GM12878 (cell line): Measurements from ENCODE around the gene RSRC1. TPM values are rescaled to one million over a fixed set of nuclear protein-coding genes. Genes with fewer than 3 reads are reported as not detected.

Experiments used
- KLF5 ChIP-seq: fragments of 450-650 bp; IDR thresholded peaks from 2 replicates; pipeline ENCODE4 v1.6.1; 2014; ENCODE audit warnings: mild to moderate bottlenecking; ENCODE audit not compliant: partially characterized antibody
- POLR2A ChIP-seq: IDR thresholded peaks from 2 replicates; pipeline ENCODE4 v1.6.1; 2011; ENCODE audit warnings: low read depth, mild to moderate bottlenecking, low read length
- RAD21 ChIP-seq: IDR thresholded peaks from 2 replicates; pipeline ENCODE4 v1.6.1; 2011; ENCODE audit warnings: mild to moderate bottlenecking, low read depth, low read length, moderate library complexity; ENCODE audit not compliant: insufficient read depth
- RBBP5 ChIP-seq: fragments of 200-600 bp; sonication (generic); conservative IDR thresholded peaks from 2 replicates; pipeline ENCODE4 v1.6.1; 2016
- SPI1 ChIP-seq: IDR thresholded peaks from 2 replicates; pipeline ENCODE4 v1.6.1; 2011; ENCODE audit warnings: low read depth, mild to moderate bottlenecking, low read length, moderate library complexity, borderline replicate concordance; ENCODE audit not compliant: insufficient read depth
- polyA plus RNA-seq, 11 experiments: library from polyadenylated mRNA; depleted of rRNA in 4 of 11; unstranded in 6 of 11; stranded (reverse) in 5 of 11; fragments of >200 nt; fragmentation: Nextera tagmentation in 4 of 11; fragmentation: Illumina TruSeq in 1 of 11; extraction: Ambion mirVana in 4 of 11; extraction: Trizol in 1 of 11; gene quantifications; 1 replicate in 1 of 11; 2 replicates in 10 of 11; pipeline versions ENCODE4 v1.2.1 to v1.2.3, GENCODE V29; 2011 to 2016; ENCODE audit warnings: inconsistent platforms in 2 of 11, missing spikeins in 2 of 11, low read depth in 1 of 11
- total RNA-seq, 4 experiments: library from RNA; depleted of rRNA in 3 of 4; stranded (reverse); fragments of >200 nt in 3 of 4; fragmentation: Illumina TruSeq in 1 of 4; extraction: Trizol in 1 of 4; gene quantifications; 2 replicates each; pipeline versions ENCODE4 v1.2.1 to v1.2.3, GENCODE V29; 2013 to 2021
- TF ChIP-seq, protein P1 (sequence below): fragments of 450-650 bp; IDR thresholded peaks from 2 replicates; pipeline ENCODE4 v1.6.1; 2017; ENCODE audit warnings: mild to moderate bottlenecking
- TF ChIP-seq, protein P2 (sequence below): fragments of 450-650 bp; IDR thresholded peaks from 2 replicates; pipeline ENCODE4 v1.6.1; 2017; ENCODE audit warnings: mild to moderate bottlenecking, moderate library complexity
- TF ChIP-seq, protein P3 (sequence below): IDR thresholded peaks from 2 replicates; pipeline ENCODE4 v1.6.1; 2011; ENCODE audit warnings: borderline replicate concordance, low read depth, mild to moderate bottlenecking, moderate library complexity, low read length; ENCODE audit not compliant: insufficient read depth, poor library complexity, severe bottlenecking
- TF ChIP-seq, protein P4 (sequence below): IDR thresholded peaks from 2 replicates; pipeline ENCODE4 v1.6.1; 2011; ENCODE audit warnings: mild to moderate bottlenecking, low read depth, low read length, moderate library complexity; ENCODE audit not compliant: insufficient replicate concordance
- TF ChIP-seq, protein P5 (sequence below): IDR thresholded peaks from 2 replicates; pipeline ENCODE4 v1.6.1; 2012; ENCODE audit warnings: low read depth, low read length, improper control_type of control experiment

The RSRC1 gene
- total and polyA plus RNA-seq, 10 of the 15 experiments (the other 5 are each of a cell fraction or from before 2014, with no cell fraction given) = 16.4 to 85.9 (median 42.0) TPM

DNA sequence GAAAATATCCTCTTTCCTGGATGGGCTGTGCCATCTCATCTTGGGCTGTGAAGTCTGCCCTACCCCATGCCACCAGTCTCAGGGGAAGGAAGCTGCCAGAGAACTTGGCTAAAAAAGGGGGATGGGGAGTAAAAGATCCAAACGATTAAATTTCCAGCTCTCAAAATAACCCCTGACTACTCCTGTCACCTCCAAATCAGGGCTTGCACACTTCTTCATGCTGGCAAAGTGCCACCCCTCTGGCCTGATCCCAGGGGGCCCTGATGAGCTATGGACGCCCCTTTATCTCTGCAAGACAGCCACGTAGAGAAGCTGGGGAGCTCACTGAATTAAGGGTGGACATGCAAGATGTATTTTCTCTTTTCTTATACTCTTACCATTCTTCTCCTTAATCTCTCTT, 459.9 kb downstream of the RSRC1 start (continued):
- TF ChIP-seq, protein P1, sequence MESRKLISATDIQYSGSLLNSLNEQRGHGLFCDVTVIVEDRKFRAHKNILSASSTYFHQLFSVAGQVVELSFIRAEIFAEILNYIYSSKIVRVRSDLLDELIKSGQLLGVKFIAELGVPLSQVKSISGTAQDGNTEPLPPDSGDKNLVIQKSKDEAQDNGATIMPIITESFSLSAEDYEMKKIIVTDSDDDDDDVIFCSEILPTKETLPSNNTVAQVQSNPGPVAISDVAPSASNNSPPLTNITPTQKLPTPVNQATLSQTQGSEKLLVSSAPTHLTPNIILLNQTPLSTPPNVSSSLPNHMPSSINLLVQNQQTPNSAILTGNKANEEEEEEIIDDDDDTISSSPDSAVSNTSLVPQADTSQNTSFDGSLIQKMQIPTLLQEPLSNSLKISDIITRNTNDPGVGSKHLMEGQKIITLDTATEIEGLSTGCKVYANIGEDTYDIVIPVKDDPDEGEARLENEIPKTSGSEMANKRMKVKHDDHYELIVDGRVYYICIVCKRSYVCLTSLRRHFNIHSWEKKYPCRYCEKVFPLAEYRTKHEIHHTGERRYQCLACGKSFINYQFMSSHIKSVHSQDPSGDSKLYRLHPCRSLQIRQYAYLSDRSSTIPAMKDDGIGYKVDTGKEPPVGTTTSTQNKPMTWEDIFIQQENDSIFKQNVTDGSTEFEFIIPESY = no peak
- TF ChIP-seq POLR2A (no peak), RBBP5 (no peak), RAD21 (no peak), KLF5 (no peak), SPI1 (no peak)
- TF ChIP-seq, protein P2, sequence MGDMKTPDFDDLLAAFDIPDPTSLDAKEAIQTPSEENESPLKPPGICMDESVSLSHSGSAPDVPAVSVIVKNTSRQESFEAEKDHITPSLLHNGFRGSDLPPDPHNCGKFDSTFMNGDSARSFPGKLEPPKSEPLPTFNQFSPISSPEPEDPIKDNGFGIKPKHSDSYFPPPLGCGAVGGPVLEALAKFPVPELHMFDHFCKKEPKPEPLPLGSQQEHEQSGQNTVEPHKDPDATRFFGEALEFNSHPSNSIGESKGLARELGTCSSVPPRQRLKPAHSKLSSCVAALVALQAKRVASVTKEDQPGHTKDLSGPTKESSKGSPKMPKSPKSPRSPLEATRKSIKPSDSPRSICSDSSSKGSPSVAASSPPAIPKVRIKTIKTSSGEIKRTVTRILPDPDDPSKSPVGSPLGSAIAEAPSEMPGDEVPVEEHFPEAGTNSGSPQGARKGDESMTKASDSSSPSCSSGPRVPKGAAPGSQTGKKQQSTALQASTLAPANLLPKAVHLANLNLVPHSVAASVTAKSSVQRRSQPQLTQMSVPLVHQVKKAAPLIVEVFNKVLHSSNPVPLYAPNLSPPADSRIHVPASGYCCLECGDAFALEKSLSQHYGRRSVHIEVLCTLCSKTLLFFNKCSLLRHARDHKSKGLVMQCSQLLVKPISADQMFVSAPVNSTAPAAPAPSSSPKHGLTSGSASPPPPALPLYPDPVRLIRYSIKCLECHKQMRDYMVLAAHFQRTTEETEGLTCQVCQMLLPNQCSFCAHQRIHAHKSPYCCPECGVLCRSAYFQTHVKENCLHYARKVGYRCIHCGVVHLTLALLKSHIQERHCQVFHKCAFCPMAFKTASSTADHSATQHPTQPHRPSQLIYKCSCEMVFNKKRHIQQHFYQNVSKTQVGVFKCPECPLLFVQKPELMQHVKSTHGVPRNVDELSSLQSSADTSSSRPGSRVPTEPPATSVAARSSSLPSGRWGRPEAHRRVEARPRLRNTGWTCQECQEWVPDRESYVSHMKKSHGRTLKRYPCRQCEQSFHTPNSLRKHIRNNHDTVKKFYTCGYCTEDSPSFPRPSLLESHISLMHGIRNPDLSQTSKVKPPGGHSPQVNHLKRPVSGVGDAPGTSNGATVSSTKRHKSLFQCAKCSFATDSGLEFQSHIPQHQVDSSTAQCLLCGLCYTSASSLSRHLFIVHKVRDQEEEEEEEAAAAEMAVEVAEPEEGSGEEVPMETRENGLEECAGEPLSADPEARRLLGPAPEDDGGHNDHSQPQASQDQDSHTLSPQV = no peak
- TF ChIP-seq, protein P3, sequence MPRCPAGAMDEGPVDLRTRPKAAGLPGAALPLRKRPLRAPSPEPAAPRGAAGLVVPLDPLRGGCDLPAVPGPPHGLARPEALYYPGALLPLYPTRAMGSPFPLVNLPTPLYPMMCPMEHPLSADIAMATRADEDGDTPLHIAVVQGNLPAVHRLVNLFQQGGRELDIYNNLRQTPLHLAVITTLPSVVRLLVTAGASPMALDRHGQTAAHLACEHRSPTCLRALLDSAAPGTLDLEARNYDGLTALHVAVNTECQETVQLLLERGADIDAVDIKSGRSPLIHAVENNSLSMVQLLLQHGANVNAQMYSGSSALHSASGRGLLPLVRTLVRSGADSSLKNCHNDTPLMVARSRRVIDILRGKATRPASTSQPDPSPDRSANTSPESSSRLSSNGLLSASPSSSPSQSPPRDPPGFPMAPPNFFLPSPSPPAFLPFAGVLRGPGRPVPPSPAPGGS = no peak
- TF ChIP-seq, protein P4, sequence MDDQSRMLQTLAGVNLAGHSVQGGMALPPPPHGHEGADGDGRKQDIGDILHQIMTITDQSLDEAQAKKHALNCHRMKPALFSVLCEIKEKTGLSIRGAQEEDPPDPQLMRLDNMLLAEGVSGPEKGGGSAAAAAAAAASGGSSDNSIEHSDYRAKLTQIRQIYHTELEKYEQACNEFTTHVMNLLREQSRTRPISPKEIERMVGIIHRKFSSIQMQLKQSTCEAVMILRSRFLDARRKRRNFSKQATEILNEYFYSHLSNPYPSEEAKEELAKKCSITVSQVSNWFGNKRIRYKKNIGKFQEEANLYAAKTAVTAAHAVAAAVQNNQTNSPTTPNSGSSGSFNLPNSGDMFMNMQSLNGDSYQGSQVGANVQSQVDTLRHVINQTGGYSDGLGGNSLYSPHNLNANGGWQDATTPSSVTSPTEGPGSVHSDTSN = no peak
- TF ChIP-seq, protein P5, sequence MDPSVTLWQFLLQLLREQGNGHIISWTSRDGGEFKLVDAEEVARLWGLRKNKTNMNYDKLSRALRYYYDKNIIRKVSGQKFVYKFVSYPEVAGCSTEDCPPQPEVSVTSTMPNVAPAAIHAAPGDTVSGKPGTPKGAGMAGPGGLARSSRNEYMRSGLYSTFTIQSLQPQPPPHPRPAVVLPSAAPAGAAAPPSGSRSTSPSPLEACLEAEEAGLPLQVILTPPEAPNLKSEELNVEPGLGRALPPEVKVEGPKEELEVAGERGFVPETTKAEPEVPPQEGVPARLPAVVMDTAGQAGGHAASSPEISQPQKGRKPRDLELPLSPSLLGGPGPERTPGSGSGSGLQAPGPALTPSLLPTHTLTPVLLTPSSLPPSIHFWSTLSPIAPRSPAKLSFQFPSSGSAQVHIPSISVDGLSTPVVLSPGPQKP = no peak
- TF ChIP-seq, all 136 proteins: peak for 0
